Immature natural killer cell (primary cell): ENCODE data around the gene SLX9. TPM values are rescaled to one million over a fixed set of nuclear protein-coding genes. Genes with fewer than 3 reads are reported as not detected.
A peak's percentile ranks its signal among the peaks of the same experiment; 100 is the strongest.

Source experiments
- DNase-seq, 3 donors: peaks; one replicate each; pipeline ENCODE4 v3.0.0; 2022; ENCODE audit warnings: mixed read lengths in 1 of 3
- H3K27ac Mint-ChIP-seq, 6 donors: one replicate each; pipeline ENCODE4 v1.8.0; 2020; ENCODE audit warnings: mixed read lengths in 6 of 6, mild to moderate bottlenecking in 5 of 6, inconsistent platforms in 4 of 6, moderate library complexity in 3 of 6
- H3K27me3 Mint-ChIP-seq, 3 donors: one replicate each; pipeline ENCODE4 v1.8.0; 2020 to 2021; ENCODE audit warnings: low read depth in 3 of 3, mild to moderate bottlenecking in 3 of 3, mixed read lengths in 3 of 3, moderate library complexity in 3 of 3, inconsistent platforms in 1 of 3
- H3K36me3 Mint-ChIP-seq, 3 donors: one replicate each; pipeline ENCODE4 v1.8.0; 2020; ENCODE audit warnings: mixed read lengths in 3 of 3, inconsistent platforms in 2 of 3, mild to moderate bottlenecking in 2 of 3
- H3K4me1 Mint-ChIP-seq, 2 donors: one replicate each; pipeline ENCODE4 v1.8.0; 2020; ENCODE audit warnings: inconsistent platforms in 2 of 2, mild to moderate bottlenecking in 2 of 2, mixed read lengths in 2 of 2, moderate library complexity in 1 of 2
- H3K4me3 Mint-ChIP-seq, 5 donors: one replicate each; pipeline ENCODE4 v1.8.0; 2020; ENCODE audit warnings: mild to moderate bottlenecking in 5 of 5, mixed read lengths in 5 of 5, inconsistent platforms in 3 of 5, moderate library complexity in 3 of 5
- H3K9me3 Mint-ChIP-seq, 6 donors: one replicate each; pipeline ENCODE4 v1.8.0; 2020; ENCODE audit warnings: mild to moderate bottlenecking in 6 of 6, mixed read lengths in 6 of 6, inconsistent platforms in 4 of 6, moderate library complexity in 3 of 6
- polyA plus RNA-seq, 3 donors: library from polyadenylated mRNA; unstranded; fragments of 300-500 nt; fragmentation: Illumina TruSeq; gene quantifications; one replicate each; pipeline ENCODE4 v1.2.3, GENCODE V29; 2021

The SLX9 gene
- polyA plus RNA-seq, 3 donors from 2014 or later, result 7.1 to 12.4 (median 11.3) TPM

DNA sequence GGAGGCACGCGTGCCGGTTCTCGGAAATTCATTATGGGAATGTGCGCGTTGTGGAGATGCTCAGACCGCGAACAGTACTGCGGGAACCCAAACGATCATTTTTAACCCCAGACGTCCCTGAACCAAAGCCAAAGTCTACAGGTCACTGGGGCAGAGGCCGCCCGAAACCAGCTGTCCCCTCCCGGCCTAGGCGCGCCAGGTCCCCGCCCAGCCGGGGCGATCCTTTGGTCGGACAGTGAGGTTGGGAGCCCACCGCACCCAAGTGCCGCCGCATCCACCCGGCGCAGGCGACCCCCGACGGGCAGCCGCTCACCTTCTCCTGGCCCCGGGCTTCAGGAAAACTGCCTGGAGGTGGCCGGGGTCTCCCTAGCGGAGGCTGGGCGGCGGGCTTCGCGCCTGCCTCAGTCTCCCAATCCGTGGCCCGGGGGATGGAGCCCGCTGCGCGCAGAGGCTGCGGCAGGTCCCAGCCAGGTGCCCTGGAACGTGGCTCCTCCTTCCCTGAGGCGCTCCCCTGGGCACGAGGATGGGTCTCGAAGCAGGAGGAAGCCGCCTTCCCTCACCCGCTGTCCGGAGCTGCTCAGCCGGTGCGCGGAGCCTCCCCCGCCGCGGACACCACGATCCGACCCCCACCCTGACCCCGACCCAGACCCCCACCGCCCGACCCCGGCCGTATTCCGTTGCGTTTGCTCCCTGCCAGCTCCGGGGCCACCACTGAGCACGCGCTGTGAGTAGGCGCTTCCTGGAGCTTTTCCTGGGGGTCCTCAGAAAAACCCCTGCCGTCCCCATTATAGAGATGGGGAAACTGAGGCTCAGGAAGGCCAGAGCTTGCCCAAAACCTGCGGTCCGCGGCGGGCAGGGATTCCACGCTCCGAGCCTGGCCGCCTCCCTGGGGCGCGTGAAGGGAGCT is 8.1 kb upstream of the SLX9 start:
- peak in 1 of 3 donors; percentile 16 for DNase-seq
- Mint-ChIP-seq H3K9me3 (no peaks in the 10 kb centered on the region), H3K27ac (peak overlapping the region; percentile 86 to 95 (median 88)), H3K4me3 (peak overlapping the region; percentile 82 to 92 (median 89)), H3K4me1 (peaks cover 50 to 52% of the 10 kb centered on the region in 2 donors), H3K27me3 (peaks cover 0 to 6% (median 4%) of the 10 kb centered on the region in 3 donors), H3K36me3 (no peaks in the 10 kb centered on the region)

DNA sequence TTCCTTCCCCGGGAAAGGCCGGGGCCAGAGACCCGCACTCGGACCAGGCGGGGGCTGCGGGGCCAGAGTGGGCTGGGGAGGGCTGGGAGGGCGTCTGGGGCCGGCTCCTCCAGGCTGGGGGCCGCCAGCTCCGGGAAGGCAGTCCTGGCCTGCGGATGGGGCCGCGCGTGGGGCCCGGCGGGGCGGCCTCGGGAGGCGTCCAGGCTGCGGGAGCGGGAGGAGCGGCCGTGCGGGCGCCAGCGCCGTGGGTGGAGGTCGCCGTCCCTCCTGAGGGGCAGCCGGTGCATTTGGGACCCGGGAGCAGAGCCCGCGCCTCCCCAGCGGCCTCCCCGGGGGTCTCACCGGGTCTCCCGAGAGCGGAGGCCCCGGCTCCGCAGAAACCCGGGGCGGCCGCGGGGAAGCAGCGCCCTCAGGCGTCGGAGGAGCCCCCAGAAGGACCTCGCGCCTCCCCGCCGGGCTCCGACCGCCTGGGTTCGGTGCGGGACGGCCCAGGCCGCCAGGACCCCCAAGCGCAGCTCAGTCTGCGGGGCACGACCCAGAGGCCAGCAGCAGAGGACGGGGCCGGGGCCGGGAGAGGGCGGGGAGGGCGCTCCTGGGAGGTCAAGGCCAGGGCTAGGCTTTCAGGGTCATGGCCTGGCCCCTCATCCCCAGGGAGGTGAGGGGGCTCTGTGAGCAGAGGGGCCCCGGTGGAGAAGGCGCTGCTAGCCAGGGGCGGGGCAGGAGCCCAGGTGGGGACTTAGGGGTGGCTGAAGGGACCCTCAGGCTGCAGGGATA is 7.2 kb upstream of the SLX9 start:
- DNase-seq, result peak; percentile 66 to 74 (median 71)
- H3K27me3 Mint-ChIP-seq, result peaks cover 0 to 4% (median 4%) of the 10 kb centered on the region in 3 donors
- no peak overlapping the region for H3K27ac Mint-ChIP-seq
- peak overlapping the region in 4 of 5 donors; percentile 67 to 76 (median 70) for H3K4me3 Mint-ChIP-seq
- H3K9me3 Mint-ChIP-seq, result no peaks in the 10 kb centered on the region
- H3K4me1 Mint-ChIP-seq, result peaks cover 42 to 44% of the 10 kb centered on the region in 2 donors
- H3K36me3 Mint-ChIP-seq, result no peaks in the 10 kb centered on the region

GRCh38 chr21:44933199-44933917 is 6.5 kb upstream of the SLX9 start:
- Mint-ChIP-seq H3K4me3 (peak overlapping the region in 2 of 5 donors; percentile 25 to 57), H3K4me1 (peaks cover 35 to 36% of the 10 kb centered on the region in 2 donors), H3K27ac (no peak overlapping the region), H3K27me3 (peaks cover 0 to 4% (median 3%) of the 10 kb centered on the region in 3 donors), H3K9me3 (no peaks in the 10 kb centered on the region), H3K36me3 (no peaks in the 10 kb centered on the region)
- DNase-seq, result no peak

DNA sequence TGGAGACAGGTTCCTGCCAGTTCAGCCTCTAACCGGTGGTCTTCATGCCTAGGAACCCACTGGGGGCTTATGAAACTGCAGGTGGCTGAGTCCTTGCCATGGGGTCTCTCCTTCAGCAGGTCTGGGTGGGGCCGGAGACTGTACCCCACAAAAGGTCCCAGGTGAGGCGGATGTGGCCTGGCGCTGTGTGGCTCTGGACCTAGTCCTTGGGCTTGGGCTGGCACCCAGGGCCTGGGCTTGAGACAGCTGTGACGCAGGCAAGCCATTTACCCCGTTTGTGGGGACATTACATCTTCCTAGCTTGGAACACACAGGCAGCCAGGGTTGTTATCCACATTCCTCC is 5.9 kb upstream of the SLX9 start:
- H3K9me3 Mint-ChIP-seq, result no peaks in the 10 kb centered on the region
- no peak for DNase-seq
- H3K36me3 Mint-ChIP-seq, result no peaks in the 10 kb centered on the region
- peaks cover 32 to 34% of the 10 kb centered on the region in 2 donors for H3K4me1 Mint-ChIP-seq
- peak overlapping the region in 1 of 5 donors; percentile 7 for H3K4me3 Mint-ChIP-seq
- no peak overlapping the region for H3K27ac Mint-ChIP-seq
- H3K27me3 Mint-ChIP-seq, result peaks cover 0 to 4% (median 3%) of the 10 kb centered on the region in 3 donors

DNA sequence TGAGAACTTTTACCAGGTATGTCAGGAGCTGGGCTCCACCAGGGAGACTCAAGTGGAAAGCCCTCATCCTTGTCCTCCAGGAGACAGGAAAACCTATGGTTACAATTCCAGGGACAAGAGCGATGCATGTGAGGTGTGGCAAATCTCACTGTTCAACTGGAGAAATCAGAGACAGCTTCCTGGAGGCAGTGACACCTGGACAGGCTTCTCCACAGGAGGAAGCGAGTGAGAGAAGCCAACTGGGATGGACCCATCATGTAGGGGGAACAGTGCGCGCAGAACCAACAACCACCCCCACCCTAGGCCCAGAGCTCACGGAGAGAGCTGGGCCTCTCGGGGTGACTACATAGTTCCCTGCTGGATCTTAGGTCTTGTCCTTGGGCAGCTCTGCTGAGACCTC is 5.6 kb upstream of the SLX9 start:
- DNase-seq, result no peak
- Mint-ChIP-seq H3K27me3 (peaks cover 3 to 6% (median 4%) of the 10 kb centered on the region in 3 donors), H3K4me1 (peaks cover 32 to 34% of the 10 kb centered on the region in 2 donors), H3K36me3 (no peaks in the 10 kb centered on the region), H3K27ac (no peak overlapping the region), H3K4me3 (no peak overlapping the region), H3K9me3 (no peaks in the 10 kb centered on the region)

GRCh38 chr21:44934797-44935532 is 4.9 kb upstream of the SLX9 start:
- Mint-ChIP-seq H3K36me3 (no peaks in the 10 kb centered on the region), H3K27me3 (peaks cover 3 to 6% (median 4%) of the 10 kb centered on the region in 3 donors), H3K27ac (no peak overlapping the region), H3K9me3 (no peaks in the 10 kb centered on the region), H3K4me3 (no peak overlapping the region), H3K4me1 (peaks cover 27 to 28% of the 10 kb centered on the region in 2 donors)
- DNase-seq, result no peak

DNA sequence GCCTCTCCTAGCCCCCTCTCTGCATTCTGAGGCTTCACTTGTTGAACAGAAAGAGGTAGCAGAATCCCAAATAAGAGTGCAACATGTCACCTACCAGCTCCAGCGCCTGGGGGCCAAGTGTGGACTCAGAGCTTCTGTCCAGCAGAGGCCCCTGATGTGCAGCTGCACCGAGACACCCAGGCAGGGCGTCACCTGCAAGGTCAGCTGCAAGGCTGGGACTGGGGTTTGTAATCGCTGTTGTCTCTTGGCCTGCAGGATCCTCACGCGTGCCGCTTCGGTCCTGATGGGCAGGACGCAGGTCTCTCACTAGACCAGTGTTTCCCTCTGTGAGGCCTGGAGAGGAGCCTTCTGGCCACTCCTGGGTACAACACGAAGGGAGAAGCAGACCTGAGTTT is 4.3 kb upstream of the SLX9 start:
- DNase-seq, result no peak
- no peaks in the 10 kb centered on the region for H3K9me3 Mint-ChIP-seq
- peaks cover 26% of the 10 kb centered on the region in 2 donors for H3K4me1 Mint-ChIP-seq
- peaks cover 3 to 6% (median 5%) of the 10 kb centered on the region in 3 donors for H3K27me3 Mint-ChIP-seq
- H3K36me3 Mint-ChIP-seq, result no peaks in the 10 kb centered on the region
- H3K27ac Mint-ChIP-seq, result no peak overlapping the region
- no peak overlapping the region for H3K4me3 Mint-ChIP-seq

GRCh38 chr21:44938772-44939531 is 877 bp upstream of the SLX9 start:
- peaks cover 35 to 40% of the 10 kb centered on the region in 2 donors for H3K4me1 Mint-ChIP-seq
- peaks cover 0 to 3% (median 0%) of the 10 kb centered on the region in 3 donors for H3K36me3 Mint-ChIP-seq
- no peak for DNase-seq

DNA sequence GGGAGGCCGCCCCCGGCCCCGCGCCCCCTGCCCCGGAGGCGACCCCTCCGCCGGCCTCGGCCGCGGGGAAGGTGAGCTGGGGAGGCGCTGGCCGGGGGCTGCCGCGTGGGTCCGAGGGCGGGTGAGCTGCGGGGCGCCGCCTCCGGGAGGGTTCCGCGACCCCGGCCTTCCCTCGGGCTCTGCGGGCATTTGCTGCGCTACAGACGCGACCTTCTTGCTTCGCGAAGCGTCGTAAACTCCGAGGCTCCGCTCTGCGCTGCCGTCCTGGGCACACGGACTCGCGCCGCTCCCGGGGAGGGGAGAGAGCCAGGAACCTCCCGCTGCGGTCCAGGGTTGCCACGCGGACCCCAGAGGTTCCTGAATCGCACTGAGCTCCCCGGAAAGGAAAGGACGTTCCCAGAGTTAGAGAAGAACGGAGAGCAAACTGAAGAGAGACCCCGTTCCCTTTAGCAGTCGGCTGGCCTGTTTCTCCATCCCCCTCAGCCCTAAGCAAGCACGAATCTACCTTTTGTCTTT is 345 bp downstream of the SLX9 start:
- peak overlapping the region; percentile 2 to 73 (median 53) for H3K27ac Mint-ChIP-seq
- peaks cover 35 to 42% of the 10 kb centered on the region in 2 donors for H3K4me1 Mint-ChIP-seq
- peak overlapping the region; percentile 89 to 97 (median 89) for H3K4me3 Mint-ChIP-seq
- peaks cover 3 to 5% (median 3%) of the 10 kb centered on the region in 3 donors for H3K27me3 Mint-ChIP-seq
- H3K9me3 Mint-ChIP-seq, result no peaks in the 10 kb centered on the region
- peaks cover 0 to 4% (median 3%) of the 10 kb centered on the region in 3 donors for H3K36me3 Mint-ChIP-seq
- DNase-seq, result peak in 1 of 3 donors; percentile 34

More at GRCh38 chr21:44938772-44939531, 877 bp upstream of the SLX9 start:
- Mint-ChIP-seq H3K27ac (peak overlapping the region; percentile 69 to 89 (median 80)), H3K4me3 (peak overlapping the region; percentile 87 to 95 (median 89)), H3K9me3 (no peaks in the 10 kb centered on the region), H3K27me3 (peaks cover 3 to 5% (median 3%) of the 10 kb centered on the region in 3 donors)

- Mint-ChIP-seq H3K36me3 (peaks cover 0 to 8% (median 3%) of the 10 kb centered on the region in 3 donors), H3K9me3 (no peaks in the 10 kb centered on the region), H3K27me3 (peaks cover 3 to 5% (median 3%) of the 10 kb centered on the region in 3 donors), H3K4me3 (peak overlapping the region; percentile 86 to 97 (median 87)), H3K27ac (peak overlapping the region in 1 of 6 donors; percentile 41), H3K4me1 (peaks cover 35 to 42% of the 10 kb centered on the region in 2 donors)
- no peak for DNase-seq
Measured at GRCh38 chr21:44941567-44941966, 1.7 kb downstream of the SLX9 start.

- Mint-ChIP-seq H3K36me3 (peaks cover 0 to 8% (median 3%) of the 10 kb centered on the region in 3 donors), H3K27ac (no peak overlapping the region), H3K4me1 (peaks cover 35 to 42% of the 10 kb centered on the region in 2 donors), H3K27me3 (peaks cover 3 to 5% (median 3%) of the 10 kb centered on the region in 3 donors), H3K9me3 (no peaks in the 10 kb centered on the region), H3K4me3 (no peak overlapping the region)
- no peak for DNase-seq
Measured at GRCh38 chr21:44942566-44942965, 2.7 kb downstream of the SLX9 start.
